NCI-H446 (cell line): ENCODE data around the gene ZNF653.
"Not testable (repeated sequence)": the region's sequence is repeated elsewhere in the genome, so short reads cannot be mapped to it uniquely, and the experiment has no call there.

Source experiments
- DNase-seq, 2 experiments: peaks; one replicate each; lab custom pipeline; 2025; lab: John Stamatoyannopoulos, UW

Gene ZNF653

DNA sequence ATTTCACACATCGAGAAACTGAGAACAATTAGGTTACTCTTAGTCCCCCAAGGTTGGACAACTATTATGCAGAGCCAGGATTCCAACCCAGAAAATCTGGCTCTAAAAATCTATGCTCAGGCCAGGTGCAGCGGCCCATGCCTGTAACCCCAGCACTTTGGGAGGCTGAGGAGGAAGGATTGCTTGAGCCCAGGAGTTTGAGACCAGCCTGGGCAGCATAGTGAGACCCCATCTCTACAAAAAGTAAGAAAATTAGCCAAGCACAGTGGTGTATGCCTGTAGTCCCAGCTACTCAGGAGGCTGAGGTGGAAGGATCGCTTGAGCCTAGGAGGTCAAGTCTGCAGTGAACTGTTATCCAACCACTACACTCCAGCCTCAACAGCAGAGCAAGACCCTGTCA is 72.1 kb downstream of the ZNF653 start:
- not testable (repeated sequence) for DNase-seq
